WTC11 (cell line): ENCODE results near the gene OLFM1.

Experiments used
- CREB1 ChIP-seq: sonication (generic); formaldehyde crosslinking; IDR thresholded peaks from 2 replicates; pipeline ENCODE4 v1.8.0; 2023; ENCODE audit warnings: mild to moderate bottlenecking, missing genetic modification reagents
- E2F1 ChIP-seq: sonication (generic); formaldehyde crosslinking; IDR thresholded peaks from 2 replicates; pipeline ENCODE4 v1.8.0; 2022; ENCODE audit warnings: mild to moderate bottlenecking, missing genetic modification reagents
- NFYB ChIP-seq: sonication (generic); formaldehyde crosslinking; conservative IDR thresholded peaks from 2 replicates; pipeline ENCODE4 v1.8.0; 2022; ENCODE audit warnings: low read depth, missing genetic modification reagents
- TCF7 ChIP-seq: sonication (generic); formaldehyde crosslinking; IDR thresholded peaks from 2 replicates; pipeline ENCODE4 v1.8.0; 2022; ENCODE audit warnings: mild to moderate bottlenecking, low read depth, missing genetic modification reagents, moderate library complexity
- ZMAT4 ChIP-seq: fragments of 250-450 bp; sonication (Bioruptor Pico); IDR thresholded peaks from 2 replicates; pipeline ENCODE4 v1.9.0; 2021; ENCODE audit warnings: mild to moderate bottlenecking
- TF ChIP-seq, protein P1 (sequence below): fragments of 200-600 bp; IDR thresholded peaks from 2 replicates; pipeline ENCODE4 v1.8.0; 2022; ENCODE audit warnings: antibody characterized with exemption
- TF ChIP-seq, protein P2 (sequence below): sonication (generic); formaldehyde crosslinking; IDR thresholded peaks from 2 replicates; pipeline ENCODE4 v1.8.1; 2022; ENCODE audit warnings: mild to moderate bottlenecking, missing genetic modification reagents, moderate library complexity, borderline replicate concordance

GRCh38 chr9:135167849-135168655, 80.6 kb downstream of the OLFM1 start:
- TF ChIP-seq, protein P1, sequence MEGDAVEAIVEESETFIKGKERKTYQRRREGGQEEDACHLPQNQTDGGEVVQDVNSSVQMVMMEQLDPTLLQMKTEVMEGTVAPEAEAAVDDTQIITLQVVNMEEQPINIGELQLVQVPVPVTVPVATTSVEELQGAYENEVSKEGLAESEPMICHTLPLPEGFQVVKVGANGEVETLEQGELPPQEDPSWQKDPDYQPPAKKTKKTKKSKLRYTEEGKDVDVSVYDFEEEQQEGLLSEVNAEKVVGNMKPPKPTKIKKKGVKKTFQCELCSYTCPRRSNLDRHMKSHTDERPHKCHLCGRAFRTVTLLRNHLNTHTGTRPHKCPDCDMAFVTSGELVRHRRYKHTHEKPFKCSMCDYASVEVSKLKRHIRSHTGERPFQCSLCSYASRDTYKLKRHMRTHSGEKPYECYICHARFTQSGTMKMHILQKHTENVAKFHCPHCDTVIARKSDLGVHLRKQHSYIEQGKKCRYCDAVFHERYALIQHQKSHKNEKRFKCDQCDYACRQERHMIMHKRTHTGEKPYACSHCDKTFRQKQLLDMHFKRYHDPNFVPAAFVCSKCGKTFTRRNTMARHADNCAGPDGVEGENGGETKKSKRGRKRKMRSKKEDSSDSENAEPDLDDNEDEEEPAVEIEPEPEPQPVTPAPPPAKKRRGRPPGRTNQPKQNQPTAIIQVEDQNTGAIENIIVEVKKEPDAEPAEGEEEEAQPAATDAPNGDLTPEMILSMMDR = no peak
- no peak for TF ChIP-seq E2F1
- TF ChIP-seq, protein P2, sequence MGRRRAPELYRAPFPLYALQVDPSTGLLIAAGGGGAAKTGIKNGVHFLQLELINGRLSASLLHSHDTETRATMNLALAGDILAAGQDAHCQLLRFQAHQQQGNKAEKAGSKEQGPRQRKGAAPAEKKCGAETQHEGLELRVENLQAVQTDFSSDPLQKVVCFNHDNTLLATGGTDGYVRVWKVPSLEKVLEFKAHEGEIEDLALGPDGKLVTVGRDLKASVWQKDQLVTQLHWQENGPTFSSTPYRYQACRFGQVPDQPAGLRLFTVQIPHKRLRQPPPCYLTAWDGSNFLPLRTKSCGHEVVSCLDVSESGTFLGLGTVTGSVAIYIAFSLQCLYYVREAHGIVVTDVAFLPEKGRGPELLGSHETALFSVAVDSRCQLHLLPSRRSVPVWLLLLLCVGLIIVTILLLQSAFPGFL (CRISPR knock-in tag) = no peak
- TF ChIP-seq CREB1 = no peak
- TF ChIP-seq NFYB (CRISPR knock-in tag) = no peak
- TF ChIP-seq TCF7 (CRISPR knock-in tag) = no peak
- no peak for TF ChIP-seq ZMAT4 (CRISPR knock-in tag)
